ENCODE data around the gene PCBP3. TPM values are rescaled to one million over a fixed set of nuclear protein-coding genes. Genes with fewer than 3 reads are reported as not detected.

Gene PCBP3
- total RNA-seq, 1 donor from 2014 or later, result not detected

DNA sequence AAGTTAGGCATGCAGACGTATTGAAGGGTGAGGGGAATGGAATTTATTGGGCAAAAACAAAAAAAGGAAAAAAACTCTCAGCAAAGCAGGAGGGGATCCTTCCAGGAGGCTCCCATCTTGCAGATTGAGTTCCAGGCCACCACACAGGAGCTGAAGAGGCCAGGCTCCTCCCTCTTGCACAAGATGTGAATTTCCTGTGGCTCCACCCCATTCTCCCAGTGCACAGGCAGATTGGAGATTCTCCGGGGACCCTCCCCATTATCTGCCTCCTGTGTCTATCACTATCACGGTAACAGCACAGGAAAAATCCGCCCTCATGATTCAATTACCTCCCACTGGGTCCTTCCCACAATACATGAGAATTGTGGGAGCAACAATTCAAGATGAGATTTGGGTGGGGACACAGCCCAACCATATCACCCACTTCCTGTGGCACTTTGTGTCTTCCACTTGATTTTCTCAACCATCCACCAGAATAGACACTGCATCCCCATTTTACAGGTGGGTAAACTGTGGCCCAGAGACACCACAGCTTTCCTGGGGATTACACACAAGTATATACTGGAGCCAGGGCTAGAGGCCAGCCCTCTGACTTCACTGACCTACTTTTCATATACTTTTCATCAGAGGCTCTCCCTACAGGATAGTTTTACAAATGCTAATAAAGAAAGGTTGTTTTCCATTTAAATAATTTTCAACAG lies 319.2 kb downstream of the PCBP3 start:
- no peak overlapping the region for H3K4me3 ChIP-seq (ENCODE audit: low read depth, low read length)
- H3K27me3 ChIP-seq (ENCODE audit: control insufficient read depth, insufficient read depth, low read length), result no peaks in the 10 kb centered on the region
- DNase-seq (ENCODE audit: low read depth), result no peak
- H3K36me3 ChIP-seq (ENCODE audit: control insufficient read depth, insufficient read depth, low read length), result no peaks in the 10 kb centered on the region
- no peak for FAIRE-seq
- TF ChIP-seq, protein P1, sequence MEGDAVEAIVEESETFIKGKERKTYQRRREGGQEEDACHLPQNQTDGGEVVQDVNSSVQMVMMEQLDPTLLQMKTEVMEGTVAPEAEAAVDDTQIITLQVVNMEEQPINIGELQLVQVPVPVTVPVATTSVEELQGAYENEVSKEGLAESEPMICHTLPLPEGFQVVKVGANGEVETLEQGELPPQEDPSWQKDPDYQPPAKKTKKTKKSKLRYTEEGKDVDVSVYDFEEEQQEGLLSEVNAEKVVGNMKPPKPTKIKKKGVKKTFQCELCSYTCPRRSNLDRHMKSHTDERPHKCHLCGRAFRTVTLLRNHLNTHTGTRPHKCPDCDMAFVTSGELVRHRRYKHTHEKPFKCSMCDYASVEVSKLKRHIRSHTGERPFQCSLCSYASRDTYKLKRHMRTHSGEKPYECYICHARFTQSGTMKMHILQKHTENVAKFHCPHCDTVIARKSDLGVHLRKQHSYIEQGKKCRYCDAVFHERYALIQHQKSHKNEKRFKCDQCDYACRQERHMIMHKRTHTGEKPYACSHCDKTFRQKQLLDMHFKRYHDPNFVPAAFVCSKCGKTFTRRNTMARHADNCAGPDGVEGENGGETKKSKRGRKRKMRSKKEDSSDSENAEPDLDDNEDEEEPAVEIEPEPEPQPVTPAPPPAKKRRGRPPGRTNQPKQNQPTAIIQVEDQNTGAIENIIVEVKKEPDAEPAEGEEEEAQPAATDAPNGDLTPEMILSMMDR (IDR thresholded peaks at IDR 0.05; ENCODE audit: insufficient read depth, low read length, severe bottlenecking), result no peak

DNA sequence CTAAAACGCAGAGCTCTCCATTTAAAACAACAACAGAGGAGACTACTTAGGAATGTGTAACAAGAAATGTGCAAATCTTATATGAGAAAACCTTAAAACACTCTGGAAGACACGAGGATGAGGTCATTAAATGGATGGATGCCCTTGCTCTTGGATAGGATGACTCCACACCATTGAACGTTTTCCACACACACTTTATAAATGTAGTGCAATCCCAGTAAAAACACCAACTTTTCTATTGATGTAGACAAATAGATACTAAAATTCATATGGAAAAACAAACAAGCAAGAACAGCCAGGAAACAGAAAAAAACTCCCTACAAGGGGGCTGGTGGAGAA lies 319.7 kb downstream of the PCBP3 start:
- FAIRE-seq, result no peak
- no peaks in the 10 kb centered on the region for H3K27me3 ChIP-seq (ENCODE audit: control insufficient read depth, insufficient read depth, low read length)
- H3K36me3 ChIP-seq (ENCODE audit: control insufficient read depth, insufficient read depth, low read length), result no peaks in the 10 kb centered on the region
- no peak for DNase-seq (ENCODE audit: low read depth)
- TF ChIP-seq, protein P1 (IDR thresholded peaks at IDR 0.05; ENCODE audit: insufficient read depth, low read length, severe bottlenecking), result no peak
- H3K4me3 ChIP-seq (ENCODE audit: low read depth, low read length), result no peak overlapping the region

DNA sequence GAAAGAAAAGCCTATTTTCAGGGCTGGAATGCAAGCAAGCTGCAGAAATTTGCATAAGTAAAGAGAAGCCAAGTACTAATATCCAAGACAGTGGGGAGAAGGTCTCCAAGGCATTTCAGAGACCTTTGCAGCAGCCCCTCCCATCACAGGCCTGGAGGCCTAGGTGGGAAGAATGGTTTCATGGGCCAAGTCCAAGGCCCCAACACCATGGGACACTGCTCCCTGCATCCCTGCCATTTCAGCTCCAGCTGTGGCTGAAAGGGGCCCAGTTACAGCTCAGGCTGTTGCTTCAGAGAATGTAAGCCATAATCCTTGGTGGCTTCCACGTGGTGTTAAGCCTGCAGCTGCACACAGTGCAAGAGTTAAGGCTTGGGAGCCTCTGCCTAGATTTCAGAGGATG lies 321.1 kb downstream of the PCBP3 start:
- Histone ChIP-seq H3K27me3 (ENCODE audit: control insufficient read depth, insufficient read depth, low read length) (no peaks in the 10 kb centered on the region), H3K36me3 (ENCODE audit: control insufficient read depth, insufficient read depth, low read length) (no peaks in the 10 kb centered on the region), H3K4me3 (ENCODE audit: low read depth, low read length) (no peak overlapping the region)
- no peak for DNase-seq (ENCODE audit: low read depth)
- FAIRE-seq, result no peak
- TF ChIP-seq, protein P1 (IDR thresholded peaks at IDR 0.05; ENCODE audit: insufficient read depth, low read length, severe bottlenecking), result no peak

DNA sequence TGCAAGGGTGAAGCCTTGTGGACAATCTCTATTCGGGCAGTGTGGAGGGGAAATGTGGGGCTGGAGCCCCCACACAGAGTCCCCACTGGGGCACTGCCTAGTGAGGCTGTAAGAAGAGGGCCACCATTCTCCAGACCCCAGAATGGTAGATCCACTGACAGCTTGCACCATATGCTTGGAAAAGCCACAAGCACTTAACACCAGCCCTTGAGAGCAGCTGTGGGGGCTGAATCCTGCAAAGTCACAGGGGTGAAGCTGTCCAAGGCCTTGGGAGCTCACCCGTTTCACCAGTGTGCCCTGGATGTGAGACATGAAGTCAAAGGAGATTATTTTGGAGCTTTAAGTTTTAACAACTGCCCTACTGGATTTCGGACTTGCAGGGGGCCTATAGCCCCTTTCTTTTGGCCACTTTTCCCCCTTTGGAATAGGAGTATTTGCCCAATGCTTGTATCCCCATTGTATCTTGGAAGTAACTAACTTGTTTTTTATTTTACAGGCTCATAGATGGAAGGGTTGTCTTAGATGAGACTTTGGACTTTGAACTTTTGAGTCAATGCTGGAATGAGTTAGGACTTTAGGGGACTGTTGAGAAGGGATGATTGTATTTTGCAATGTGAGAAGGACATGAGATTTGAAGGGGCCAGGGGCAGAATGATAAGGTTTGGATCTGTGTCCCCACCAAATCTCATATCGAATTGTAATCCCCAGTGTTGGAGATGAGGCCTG lies 321.7 kb downstream of the PCBP3 start:
- Histone ChIP-seq H3K27me3 (ENCODE audit: control insufficient read depth, insufficient read depth, low read length) (no peaks in the 10 kb centered on the region), H3K36me3 (ENCODE audit: control insufficient read depth, insufficient read depth, low read length) (no peaks in the 10 kb centered on the region), H3K4me3 (ENCODE audit: low read depth, low read length) (no peak overlapping the region)
- FAIRE-seq (no peak), DNase-seq (ENCODE audit: low read depth) (no peak)
- TF ChIP-seq, protein P1 (IDR thresholded peaks at IDR 0.05; ENCODE audit: insufficient read depth, low read length, severe bottlenecking), result no peak

DNA sequence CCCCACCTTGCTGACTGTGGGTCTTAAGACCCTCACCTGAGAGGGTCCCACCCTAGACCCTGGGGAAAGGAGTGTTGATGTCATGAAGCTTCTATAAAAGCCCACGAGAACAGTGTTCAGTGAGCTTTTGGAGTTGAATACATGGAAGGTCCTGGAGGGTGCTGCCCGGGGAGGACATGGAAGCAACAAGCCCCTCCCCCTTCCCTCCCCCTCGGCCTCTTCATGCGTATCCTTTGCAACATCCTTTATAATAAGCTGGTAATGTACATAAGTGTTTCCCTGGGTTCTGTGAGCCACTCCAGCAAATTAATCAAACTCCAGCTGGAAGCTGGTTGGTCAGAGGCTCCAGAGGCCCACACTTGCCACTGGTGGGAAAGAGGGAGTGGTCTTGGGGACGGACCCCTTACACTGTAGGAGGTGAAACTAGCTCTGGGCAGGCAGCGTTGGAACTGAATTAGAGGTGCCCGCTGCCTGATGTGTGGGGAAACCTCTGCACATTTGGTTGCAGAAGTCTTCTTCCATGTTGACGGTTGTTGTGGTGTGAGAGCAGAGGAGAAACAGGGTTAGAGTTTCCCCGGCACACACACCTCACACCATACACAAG lies 323.4 kb downstream of the PCBP3 start:
- TF ChIP-seq, protein P1 (IDR thresholded peaks at IDR 0.05; ENCODE audit: insufficient read depth, low read length, severe bottlenecking), result no peak
- no peak for FAIRE-seq
- H3K36me3 ChIP-seq (ENCODE audit: control insufficient read depth, insufficient read depth, low read length), result no peaks in the 10 kb centered on the region
- DNase-seq (ENCODE audit: low read depth), result no peak
- H3K4me3 ChIP-seq (ENCODE audit: low read depth, low read length), result no peak overlapping the region
- no peaks in the 10 kb centered on the region for H3K27me3 ChIP-seq (ENCODE audit: control insufficient read depth, insufficient read depth, low read length)

Measured in bronchial epithelial cell (primary cell).